HCT116 (cell line): Measurements from ENCODE around the gene BMP8B. TPM values are rescaled to one million over a fixed set of nuclear protein-coding genes. Genes with fewer than 3 reads are reported as not detected.

Experiments
- ATAC-seq: fragments of 200-7000 bp; cut with Tn5 transposase; 2 replicates; pipeline ENCODE4 v1.9.1; 2020; ENCODE audit warnings: mild to moderate bottlenecking, moderate library complexity
- BruUV-seq: library from RNA; stranded (reverse); fragments of 400-500 nt; replicated peaks from 2 replicates; lab custom pipeline; 2021; lab: Mats Ljungman, UMichigan
- CTCF ChIA-PET: fragments of 300-600 bp; sonication (Branson Sonifier 250); formaldehyde crosslinking; loops from one replicate; lab custom pipeline; 2021; ENCODE audit warnings: antibody characterized with exemption; lab: Charles Lee
- POLR2A ChIA-PET: fragments of 300-600, 350-600 bp; sonication (Branson Sonifier 250); formaldehyde crosslinking; loops from one replicate; lab custom pipeline; 2021; ENCODE audit warnings: antibody characterized with exemption; lab: Charles Lee
- RAD21 ChIA-PET, 2 experiments: fragments of 300-600 bp; sonication (Branson Sonifier 250); formaldehyde crosslinking; loops; one replicate each; lab custom pipeline; 2023; ENCODE audit warnings: low total read pairs in 2 of 2; ENCODE audit not compliant: uncharacterized antibody in 2 of 2, unreplicated experiment in 2 of 2, low non-redundant PET in 1 of 2; lab: Charles Lee
- DNase-seq: peaks from one replicate; pipeline ENCODE4 v3.0.0-alpha.2; 2010; ENCODE audit warnings: low read depth, low spot score
- H2AFZ ChIP-seq: fragments of 200-600 bp; shearing (Covaris generic), sonication (generic); 2 replicates; pipeline ENCODE4 v1.6.1; 2017; ENCODE audit warnings: low read depth, mixed run types, mixed read lengths, antibody characterized with exemption, low read length; ENCODE audit not compliant: poor library complexity, severe bottlenecking
- H3K27ac ChIP-seq: 2 replicates; pipeline ENCODE4 v1.5.1; 2012; ENCODE audit warnings: low read depth, low read length
- H3K27me3 ChIP-seq: fragments of 200-600 bp; sonication (generic); 2 replicates; pipeline ENCODE4 v1.6.1; 2016; ENCODE audit warnings: mixed run types, low read length, mixed read lengths; ENCODE audit not compliant: insufficient read depth
- H3K36me3 ChIP-seq, 2 experiments: fragments of 200-500 bp in 1 of 2; fragments of 200-600 bp in 1 of 2; sonication (Bioruptor generic) in 1 of 2; sonication (generic) in 1 of 2; 2 replicates each; pipeline versions ENCODE4 v1.5.1 to v1.6.1; 2014 to 2016; ENCODE audit warnings: low read length in 2 of 2, inconsistent platforms in 1 of 2, mixed read lengths in 1 of 2, mixed run types in 1 of 2; ENCODE audit not compliant: insufficient read depth in 2 of 2, control insufficient read depth in 1 of 2
- H3K4me1 ChIP-seq, 2 experiments: fragments of 200-600 bp in 1 of 2; sonication (generic) in 1 of 2; 2 replicates each; pipeline versions ENCODE4 v1.5.1 to v1.6.1; 2012 to 2017; ENCODE audit warnings: low read length in 2 of 2, inconsistent platforms in 1 of 2, mild to moderate bottlenecking in 1 of 2, mixed read lengths in 1 of 2, mixed run types in 1 of 2, moderate library complexity in 1 of 2; ENCODE audit not compliant: insufficient read depth in 2 of 2, control insufficient read depth in 1 of 2
- H3K4me2 ChIP-seq: fragments of 200-600 bp; sonication (generic); 2 replicates; pipeline ENCODE4 v1.6.1; 2017; ENCODE audit warnings: mixed run types, low read length, mixed read lengths
- H3K4me3 ChIP-seq, 2 experiments: fragments of 200-600 bp in 1 of 2; sonication (generic) in 1 of 2; replicated peaks in 1 of 2; 2 replicates each; pipeline ENCODE4 v1.5.1; 2011 to 2016; ENCODE audit warnings: low read length in 2 of 2, control low read depth in 1 of 2, low read depth in 1 of 2, mild to moderate bottlenecking in 1 of 2, mixed read lengths in 1 of 2, mixed run types in 1 of 2
- H3K79me2 ChIP-seq: fragments of 200-600 bp; sonication (generic); 2 replicates; pipeline ENCODE4 v1.6.1; 2017; ENCODE audit warnings: mild to moderate bottlenecking, mixed run types, low read length, moderate library complexity, mixed read lengths; ENCODE audit not compliant: insufficient read depth
- H3K9ac ChIP-seq: fragments of 200-600 bp; sonication (generic); 2 replicates; pipeline ENCODE4 v1.6.1; 2016; ENCODE audit warnings: low read length, mixed read lengths
- H3K9me2 ChIP-seq: fragments of 200-600 bp; sonication (generic), shearing (Covaris generic); 2 replicates; pipeline ENCODE4 v1.6.1; 2017; ENCODE audit warnings: mixed run types, mild to moderate bottlenecking, moderate library complexity; ENCODE audit not compliant: insufficient read depth
- H3K9me3 ChIP-seq, 2 experiments: fragments of 200-500 bp in 1 of 2; fragments of 200-600 bp in 1 of 2; sonication (Bioruptor generic) in 1 of 2; sonication (generic) in 1 of 2; 2 replicates each; pipeline ENCODE4 v1.6.1; 2014 to 2017; ENCODE audit warnings: low read length in 2 of 2, mixed read lengths in 2 of 2, inconsistent platforms in 1 of 2, low read depth in 1 of 2, mild to moderate bottlenecking in 1 of 2, mixed run types in 1 of 2, moderate library complexity in 1 of 2; ENCODE audit not compliant: control insufficient read depth in 1 of 2, insufficient read depth in 1 of 2
- H4K20me1 ChIP-seq: fragments of 200-600 bp; sonication (generic), shearing (Covaris generic); 2 replicates; pipeline ENCODE4 v1.6.1; 2017; ENCODE audit warnings: mixed run types, mild to moderate bottlenecking, moderate library complexity; ENCODE audit not compliant: insufficient read depth
- CEBPB ChIP-seq: IDR thresholded peaks from 2 replicates; pipeline ENCODE4 v1.6.1; 2012; ENCODE audit warnings: low read depth
- EGR1 ChIP-seq: IDR thresholded peaks from 2 replicates; pipeline ENCODE4 v1.6.1; 2012; ENCODE audit warnings: low read depth
- POLR2A ChIP-seq: IDR thresholded peaks from 2 replicates; pipeline ENCODE4 v1.7.0; 2011; ENCODE audit warnings: borderline replicate concordance; ENCODE audit not compliant: insufficient read depth, insufficient read length; ENCODE audit errors: extremely low read depth
- ZBTB33 ChIP-seq: IDR thresholded peaks from 2 replicates; pipeline ENCODE4 v1.6.1; 2011; ENCODE audit warnings: mild to moderate bottlenecking, low read length, moderate library complexity; ENCODE audit not compliant: insufficient replicate concordance; ENCODE audit errors: extremely low read depth
- intact Hi-C: fragments of 100-400 bp; cut with micrococcal nuclease; formaldehyde crosslinking; loops from 2 replicates; pipeline ENCODE4 v1.10.0; 2022
- total RNA-seq: library from RNA; stranded (reverse); gene quantifications from one replicate; pipeline ENCODE4 v1.2.1, GENCODE V29; 2021; ENCODE audit not compliant: unreplicated experiment
- TF ChIP-seq, protein P1 (sequence below): IDR thresholded peaks from 2 replicates; pipeline ENCODE4 v1.6.1; 2012; ENCODE audit warnings: low read depth

Gene BMP8B
- total RNA-seq, 1 experiment from 2014 or later = 9.5 TPM

GRCh38 chr1:39791838-39792237, 3.2 kb upstream of the BMP8B start:
- intact Hi-C loops = loop anchor here (10.0 kb wide), 1 partner anchor 187 kb away; no protein-coding TSS in a partner anchor
- CTCF ChIA-PET = no interaction called here
- no TSS peak for BruUV-seq

More at GRCh38 chr1:39791838-39792237, 3.2 kb upstream of the BMP8B start:
- peaks cover 7 to 18% of the 10 kb centered on the region in 2 experiments; a peak in 3 of 4 replicates for H3K4me1 ChIP-seq
- no peaks in the 10 kb centered on the region for H3K9me2 ChIP-seq
- no peaks in the 10 kb centered on the region; the same call in 1 of the 2 replicates for H3K79me2 ChIP-seq
- H3K27ac ChIP-seq = no peak overlapping the region
- H2AFZ ChIP-seq = no peak overlapping the region
- H4K20me1 ChIP-seq = no peaks in the 10 kb centered on the region
- H3K9me3 ChIP-seq = no peaks in the 10 kb centered on the region
- no peak for ATAC-seq
- no peak overlapping the region for H3K9ac ChIP-seq
- H3K36me3 ChIP-seq = no peaks in the 10 kb centered on the region
- no peak overlapping the region for H3K4me3 ChIP-seq
- TF ChIP-seq POLR2A = no peak
- TF ChIP-seq EGR1 = no peak
- TF ChIP-seq, protein P1, sequence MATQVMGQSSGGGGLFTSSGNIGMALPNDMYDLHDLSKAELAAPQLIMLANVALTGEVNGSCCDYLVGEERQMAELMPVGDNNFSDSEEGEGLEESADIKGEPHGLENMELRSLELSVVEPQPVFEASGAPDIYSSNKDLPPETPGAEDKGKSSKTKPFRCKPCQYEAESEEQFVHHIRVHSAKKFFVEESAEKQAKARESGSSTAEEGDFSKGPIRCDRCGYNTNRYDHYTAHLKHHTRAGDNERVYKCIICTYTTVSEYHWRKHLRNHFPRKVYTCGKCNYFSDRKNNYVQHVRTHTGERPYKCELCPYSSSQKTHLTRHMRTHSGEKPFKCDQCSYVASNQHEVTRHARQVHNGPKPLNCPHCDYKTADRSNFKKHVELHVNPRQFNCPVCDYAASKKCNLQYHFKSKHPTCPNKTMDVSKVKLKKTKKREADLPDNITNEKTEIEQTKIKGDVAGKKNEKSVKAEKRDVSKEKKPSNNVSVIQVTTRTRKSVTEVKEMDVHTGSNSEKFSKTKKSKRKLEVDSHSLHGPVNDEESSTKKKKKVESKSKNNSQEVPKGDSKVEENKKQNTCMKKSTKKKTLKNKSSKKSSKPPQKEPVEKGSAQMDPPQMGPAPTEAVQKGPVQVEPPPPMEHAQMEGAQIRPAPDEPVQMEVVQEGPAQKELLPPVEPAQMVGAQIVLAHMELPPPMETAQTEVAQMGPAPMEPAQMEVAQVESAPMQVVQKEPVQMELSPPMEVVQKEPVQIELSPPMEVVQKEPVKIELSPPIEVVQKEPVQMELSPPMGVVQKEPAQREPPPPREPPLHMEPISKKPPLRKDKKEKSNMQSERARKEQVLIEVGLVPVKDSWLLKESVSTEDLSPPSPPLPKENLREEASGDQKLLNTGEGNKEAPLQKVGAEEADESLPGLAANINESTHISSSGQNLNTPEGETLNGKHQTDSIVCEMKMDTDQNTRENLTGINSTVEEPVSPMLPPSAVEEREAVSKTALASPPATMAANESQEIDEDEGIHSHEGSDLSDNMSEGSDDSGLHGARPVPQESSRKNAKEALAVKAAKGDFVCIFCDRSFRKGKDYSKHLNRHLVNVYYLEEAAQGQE = no peak
- no peak for TF ChIP-seq CEBPB
- TF ChIP-seq ZBTB33 = no peak
- H3K27me3 ChIP-seq = no peaks in the 10 kb centered on the region
- H3K4me2 ChIP-seq = no peak overlapping the region
- RAD21 ChIA-PET = no interaction called here
- DNase-seq = no peak
- POLR2A ChIA-PET = no interaction called here
